GM21723 (cell line): Measurements from ENCODE around the gene ZC3H7B.
A peak's percentile ranks its signal among the peaks of the same experiment; 100 is the strongest.
"Not testable (repeated sequence)": the region's sequence is repeated elsewhere in the genome, so short reads cannot be mapped to it uniquely, and the experiment has no call there.

ENCODE experiments used
- ATAC-seq: cut with Tn5 transposase; IDR thresholded peaks from one replicate; pipeline ENCODE4 v1.9.1; 2021; ENCODE audit warnings: mild to moderate bottlenecking, moderate library complexity; ENCODE audit not compliant: unreplicated experiment

The ZC3H7B gene

GRCh38 chr22:41301085-41302020 is at the start of gene ZC3H7B:
TSS of gene ZC3H7B (plus strand) at chr22:41301525. CDS start at chr22:41320661, 19,136 bp downstream.
- ATAC-seq, result peak; percentile 91

DNA sequence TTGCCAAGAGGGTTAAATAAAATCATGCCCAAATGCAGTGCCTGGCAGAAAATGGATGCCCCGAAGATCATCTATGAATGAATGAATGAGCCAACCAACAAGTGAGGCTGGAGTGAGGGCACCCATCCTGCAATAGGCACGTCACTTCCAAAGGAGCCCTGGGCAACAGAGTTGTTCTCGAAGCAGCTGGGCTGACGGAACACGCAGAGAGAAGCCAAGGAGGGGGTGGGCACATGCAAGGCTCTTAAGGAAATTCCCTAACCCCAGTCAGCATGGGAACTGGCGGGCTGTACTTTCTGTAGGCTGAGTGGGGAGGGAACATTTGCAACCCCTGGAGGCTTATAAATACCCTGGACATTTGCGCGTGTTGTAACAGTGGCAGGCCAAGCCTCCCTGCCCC is 49.0 kb upstream of the ZC3H7B start:
- no peak for ATAC-seq

- no peak for ATAC-seq
Measured at GRCh38 chr22:41254230-41254629, 47.1 kb upstream of the ZC3H7B start.

- no peak for ATAC-seq
Measured at GRCh38 chr22:41256254-41257253, 44.8 kb upstream of the ZC3H7B start.

DNA sequence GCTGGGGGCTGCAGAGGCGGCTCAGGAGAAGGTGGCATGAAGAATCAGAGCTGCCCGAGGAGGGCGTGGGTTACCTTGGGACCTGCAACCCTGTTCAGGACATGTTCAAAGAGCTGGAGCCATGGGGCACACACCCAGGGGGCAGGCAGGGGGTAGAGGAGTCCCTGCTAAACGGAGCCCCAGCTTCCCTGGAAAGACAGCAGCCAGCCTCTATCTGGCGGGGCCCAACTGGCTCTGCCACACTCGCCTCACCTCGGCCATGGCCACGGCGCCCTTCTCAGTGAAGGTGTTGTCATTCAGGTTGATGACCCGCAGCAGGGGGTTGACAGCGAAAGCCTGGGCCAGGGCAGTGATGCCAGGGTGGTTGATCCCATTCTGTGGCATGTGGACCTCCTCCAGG is 43.6 kb upstream of the ZC3H7B start:
- no peak for ATAC-seq

- not testable (repeated sequence) for ATAC-seq
Measured at GRCh38 chr22:41259756-41260155, 41.6 kb upstream of the ZC3H7B start.

DNA sequence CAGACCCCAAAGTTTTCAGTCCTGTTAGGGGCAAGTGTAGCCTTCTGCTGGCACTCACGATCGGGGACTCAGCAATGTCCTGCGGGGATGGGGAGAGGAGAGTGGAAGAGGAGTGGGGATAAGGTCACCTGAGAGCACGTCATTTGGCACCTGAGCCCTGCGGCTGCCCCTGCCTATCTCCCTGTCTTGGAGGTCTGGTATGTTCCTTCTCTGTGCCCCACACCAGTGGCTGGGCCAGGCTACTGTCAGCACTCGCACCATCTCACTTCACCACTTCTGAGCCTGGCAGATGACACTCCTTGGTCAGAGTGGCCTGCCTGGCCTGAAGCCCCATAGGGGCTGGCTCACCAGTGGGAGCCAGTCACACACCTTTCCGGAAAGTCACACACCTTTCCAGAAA is 40.5 kb upstream of the ZC3H7B start:
- no peak for ATAC-seq

GRCh38 chr22:41261541-41262249 is 39.6 kb upstream of the ZC3H7B start:
- no peak for ATAC-seq

DNA sequence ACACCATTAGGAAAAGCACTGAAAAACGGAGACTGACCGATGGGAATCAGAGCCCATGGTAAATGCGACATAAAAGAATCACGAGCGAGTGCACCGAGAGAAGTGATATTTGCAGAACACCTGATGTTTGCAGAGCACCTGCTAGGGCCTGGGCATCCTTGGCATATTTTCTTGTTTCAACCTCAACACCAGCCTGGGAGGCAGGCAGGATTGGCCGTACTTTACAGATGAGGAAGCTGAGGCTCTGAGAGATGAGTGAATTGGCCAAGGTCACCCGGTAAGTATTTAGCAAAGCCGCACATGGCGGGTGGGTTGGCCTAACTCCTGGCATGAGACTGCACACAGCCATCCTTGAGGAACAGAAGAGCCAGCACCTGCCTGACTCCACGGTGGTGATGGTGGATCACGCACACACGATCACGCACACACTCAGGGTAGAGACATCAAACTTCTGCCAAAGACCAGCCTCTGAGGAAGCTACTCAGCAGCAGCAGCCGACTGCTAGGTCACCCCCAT is 39.0 kb upstream of the ZC3H7B start:
- no peak for ATAC-seq

GRCh38 chr22:41263704-41264103 is 37.6 kb upstream of the ZC3H7B start:
- ATAC-seq, result no peak

- ATAC-seq, result no peak
Measured at GRCh38 chr22:41264408-41264941, 36.9 kb upstream of the ZC3H7B start.

DNA sequence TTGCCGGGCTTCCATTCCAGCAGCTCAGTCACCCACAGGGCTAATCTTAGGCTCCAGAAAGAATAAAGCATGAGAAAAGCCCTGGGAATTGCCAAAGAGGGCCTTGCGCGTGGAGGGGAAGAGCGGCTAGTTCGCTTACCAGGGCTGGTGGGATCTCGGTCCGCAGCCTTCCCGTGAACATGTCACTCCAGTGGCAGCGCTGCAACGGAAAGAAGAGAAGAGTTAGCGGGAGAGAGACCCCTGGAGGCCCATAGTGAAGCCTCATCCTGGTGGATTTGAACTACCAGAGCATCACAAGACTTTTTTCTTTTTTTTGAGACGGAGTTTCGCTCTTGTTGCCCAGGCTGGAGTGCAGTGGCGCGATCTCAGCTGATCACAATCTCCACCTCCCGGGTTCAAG is 33.4 kb upstream of the ZC3H7B start:
- ATAC-seq, result no peak

DNA sequence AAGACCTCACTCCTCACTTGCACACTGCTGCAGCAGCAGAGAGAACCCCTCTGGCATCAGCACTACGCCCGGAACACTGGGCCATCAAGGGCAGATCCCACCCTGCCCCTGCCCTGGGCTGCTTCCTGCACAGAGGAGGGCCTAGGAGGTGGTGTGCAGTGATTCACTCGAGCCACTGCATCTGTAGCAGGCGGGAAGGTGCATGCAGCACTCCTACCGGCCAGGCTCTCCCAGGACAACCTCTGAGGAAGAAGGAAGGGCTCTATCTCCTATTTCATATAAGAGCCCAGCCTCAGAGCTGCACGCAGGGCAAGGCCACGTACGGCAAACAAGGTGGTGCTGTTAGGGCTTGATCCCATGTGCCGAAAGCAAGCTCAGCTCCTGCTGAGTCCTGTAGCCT is 29.5 kb upstream of the ZC3H7B start:
- ATAC-seq, result no peak

DNA sequence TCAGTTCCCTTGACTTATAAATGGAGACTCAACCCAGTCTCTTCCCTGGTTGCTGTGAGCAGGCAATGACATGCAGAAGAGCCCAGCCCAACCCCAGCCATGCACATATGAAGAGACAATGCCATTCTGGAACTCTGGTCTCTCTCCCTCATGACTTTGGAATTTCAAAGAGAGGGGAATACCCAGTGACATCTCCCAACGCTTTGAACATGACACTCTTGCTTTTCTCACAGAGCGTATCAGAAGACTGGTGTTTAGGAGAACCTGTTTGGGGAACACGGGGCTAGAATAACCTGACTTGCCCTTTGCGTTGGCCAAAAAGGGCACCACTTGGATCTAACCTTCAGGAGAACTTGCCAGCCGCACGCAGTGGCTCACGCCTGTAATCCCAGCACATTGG is 28.2 kb upstream of the ZC3H7B start:
- ATAC-seq, result no peak

GRCh38 chr22:41274856-41275255 is 26.5 kb upstream of the ZC3H7B start:
- ATAC-seq, result no peak

DNA sequence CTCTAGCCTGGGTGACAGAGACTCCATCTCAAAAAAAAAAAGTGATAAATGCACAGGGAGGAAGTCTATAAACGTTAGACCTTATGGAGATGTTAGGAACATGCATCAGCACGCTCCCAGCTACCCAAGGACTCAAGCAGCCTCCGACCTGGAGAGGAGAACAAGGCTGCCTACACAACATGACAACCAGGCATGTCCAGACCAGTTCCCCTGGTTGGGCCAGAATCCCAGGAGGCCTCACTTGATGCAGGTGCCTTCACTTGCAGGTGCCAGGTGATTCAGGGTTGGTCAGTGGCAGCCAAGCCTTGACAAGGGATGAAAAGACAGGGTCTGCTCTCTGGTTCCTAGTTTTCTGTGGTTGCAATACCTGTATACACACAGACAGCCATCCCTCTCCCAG is 21.3 kb upstream of the ZC3H7B start:
- no peak for ATAC-seq

- ATAC-seq, result no peak
Measured at GRCh38 chr22:41280854-41281253, 20.5 kb upstream of the ZC3H7B start.

GRCh38 chr22:41284465-41284864 is 16.9 kb upstream of the ZC3H7B start:
- no peak for ATAC-seq

DNA sequence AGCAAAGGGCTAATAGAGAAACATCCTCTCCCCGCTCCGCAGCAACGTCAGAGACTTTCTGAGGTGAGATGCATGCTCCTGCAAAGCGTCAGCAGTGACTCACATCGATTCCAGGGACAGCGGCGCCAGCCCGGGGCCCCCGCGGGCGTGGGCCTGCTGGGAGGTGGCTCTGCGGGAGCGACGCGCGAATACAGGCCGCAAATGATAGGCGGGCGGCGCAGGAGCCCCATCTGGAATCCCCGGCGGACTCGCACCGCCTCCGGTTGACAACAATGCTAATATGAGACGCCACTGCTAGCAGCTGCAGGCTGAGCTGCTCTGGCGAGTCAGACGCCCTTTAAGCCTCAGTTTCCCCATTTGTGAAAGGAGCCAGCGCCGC is 15.9 kb upstream of the ZC3H7B start:
- peak; percentile 26 for ATAC-seq
